GM21529 (cell line): ENCODE results near the gene KRT40.
"Not testable (repeated sequence)": the region's sequence is repeated elsewhere in the genome, so short reads cannot be mapped to it uniquely, and the experiment has no call there.

Source experiments
- ATAC-seq: cut with Tn5 transposase; IDR thresholded peaks from one replicate; pipeline ENCODE4 v1.9.1; 2021; ENCODE audit not compliant: unreplicated experiment

The KRT40 gene

GRCh38 chr17:40984226-40984625, at the start of gene KRT40:
Gene KRT40, minus strand, starts transcription at chr17:40984326. Its CDS starts 53 bp downstream, at chr17:40984273.
- no peak for ATAC-seq

- no peak for ATAC-seq
Observed at GRCh38 chr17:41029633-41030245, 45.6 kb upstream of the KRT40 start, which contains the start of gene KRTAP1-4. Gene KRTAP1-4, minus strand, starts transcription at chr17:41030195. Its CDS starts 117 bp downstream, at chr17:41030078.

- no peak for ATAC-seq
Observed at GRCh38 chr17:41026715-41027471, 42.8 kb upstream of the KRT40 start, which contains the start of gene KRTAP1-5. Gene KRTAP1-5, minus strand, starts transcription at chr17:41027208. Its CDS starts 53 bp downstream, at chr17:41027155.

GRCh38 chr17:41024697-41025096, 40.6 kb upstream of the KRT40 start:
- ATAC-seq: no peak

- ATAC-seq: no peak
Observed at GRCh38 chr17:41020336-41020735, 36.2 kb upstream of the KRT40 start.

GRCh38 chr17:41019415-41019814, 35.3 kb upstream of the KRT40 start:
- no peak for ATAC-seq

- no peak for ATAC-seq
Observed at GRCh38 chr17:41018541-41018940, 34.4 kb upstream of the KRT40 start.

- ATAC-seq: no peak
Observed at GRCh38 chr17:41016578-41017215, 32.6 kb upstream of the KRT40 start.

GRCh38 chr17:41015454-41015853, 31.3 kb upstream of the KRT40 start:
- ATAC-seq: no peak

- ATAC-seq: no peak
Observed at GRCh38 chr17:41013606-41014005, 29.5 kb upstream of the KRT40 start.

GRCh38 chr17:41013181-41013580, 29.1 kb upstream of the KRT40 start:
- ATAC-seq: no peak

GRCh38 chr17:41012326-41013120, 28.4 kb upstream of the KRT40 start:
- ATAC-seq: no peak

- no peak for ATAC-seq
Observed at GRCh38 chr17:41010441-41010840, 26.3 kb upstream of the KRT40 start.

GRCh38 chr17:41009936-41010335, 25.8 kb upstream of the KRT40 start:
- ATAC-seq: no peak

- ATAC-seq: no peak
Observed at GRCh38 chr17:41009301-41009760, 25.2 kb upstream of the KRT40 start.

GRCh38 chr17:41008811-41009210, 24.7 kb upstream of the KRT40 start, which contains the start of gene KRTAP3-1:
Gene KRTAP3-1, minus strand, starts transcription at chr17:41009128. Its CDS starts 54 bp downstream, at chr17:41009074.
- ATAC-seq: no peak

GRCh38 chr17:41004397-41004796, 20.3 kb upstream of the KRT40 start:
- ATAC-seq: no peak

GRCh38 chr17:41003926-41004325, 19.8 kb upstream of the KRT40 start:
- ATAC-seq: no peak

GRCh38 chr17:41002814-41003213, 18.7 kb upstream of the KRT40 start:
- ATAC-seq: no peak

GRCh38 chr17:41001795-41002194, 17.7 kb upstream of the KRT40 start:
- ATAC-seq: no peak

- not testable (repeated sequence) for ATAC-seq
Observed at GRCh38 chr17:40999563-40999962, 15.4 kb upstream of the KRT40 start, which contains the start of gene KRTAP3-2. Gene KRTAP3-2, minus strand, starts transcription at chr17:40999906. Its CDS starts 53 bp downstream, at chr17:40999853.
